CD1c-positive myeloid dendritic cell (primary cell): Measurements from ENCODE around the gene HERC5.
"Not testable (repeated sequence)": the region's sequence is repeated elsewhere in the genome, so short reads cannot be mapped to it uniquely, and the experiment has no call there.

Experiments
- DNase-seq: peaks from one replicate; pipeline ENCODE4 v3.0.0-alpha.2; 2016; ENCODE audit errors: extremely low spot score

HERC5 gene

GRCh38 chr4:88448211-88448765 lies 8.6 kb upstream of the HERC5 start:
- DNase-seq: not testable (repeated sequence)

- no peak for DNase-seq
Measured at GRCh38 chr4:88448889-88449288, 8.0 kb upstream of the HERC5 start.

GRCh38 chr4:88449290-88449689 lies 7.6 kb upstream of the HERC5 start:
- DNase-seq: no peak

- DNase-seq: no peak
Measured at GRCh38 chr4:88451205-88451604, 5.7 kb upstream of the HERC5 start.

- no peak for DNase-seq
Measured at GRCh38 chr4:88452912-88453311, 4.0 kb upstream of the HERC5 start.

- no peak for DNase-seq
Measured at GRCh38 chr4:88457307-88458103, 586 bp downstream of the HERC5 start.

GRCh38 chr4:88458104-88458740 lies 1.3 kb downstream of the HERC5 start:
- DNase-seq: peak; percentile 54

- DNase-seq: no peak
Measured at GRCh38 chr4:88465653-88466192, 8.8 kb downstream of the HERC5 start.

- no peak for DNase-seq
Measured at GRCh38 chr4:88467392-88467791, 10.5 kb downstream of the HERC5 start.

- no peak for DNase-seq
Measured at GRCh38 chr4:88477229-88477860, 20.4 kb downstream of the HERC5 start.

GRCh38 chr4:88478247-88478646 lies 21.3 kb downstream of the HERC5 start:
- DNase-seq: no peak

GRCh38 chr4:88481537-88481936 lies 24.6 kb downstream of the HERC5 start:
- no peak for DNase-seq

GRCh38 chr4:88489100-88489761 lies 32.3 kb downstream of the HERC5 start:
- DNase-seq: no peak

- DNase-seq: no peak
Measured at GRCh38 chr4:88497859-88498409, 41.0 kb downstream of the HERC5 start.

- DNase-seq: no peak
Measured at GRCh38 chr4:88503344-88503743, 46.4 kb downstream of the HERC5 start.

- no peak for DNase-seq
Measured at GRCh38 chr4:88511236-88511635, 54.3 kb downstream of the HERC5 start.

- DNase-seq: no peak
Measured at GRCh38 chr4:88514557-88515511, 57.9 kb downstream of the HERC5 start.

GRCh38 chr4:88516746-88517145 lies 59.8 kb downstream of the HERC5 start:
- DNase-seq: no peak

GRCh38 chr4:88517825-88518224 lies 60.9 kb downstream of the HERC5 start:
- DNase-seq: no peak

- no peak for DNase-seq
Measured at GRCh38 chr4:88518911-88519310, 62.0 kb downstream of the HERC5 start.
